Prostate gland (tissue), 2 donors: Measurements from ENCODE around the gene RAD51B. TPM values are rescaled to one million over a fixed set of nuclear protein-coding genes. Genes with fewer than 3 reads are reported as not detected.

ENCODE experiments used
- DNase-seq: peaks from one replicate; pipeline ENCODE4 v3.0.0-alpha.2; 2019; ENCODE audit warnings: low spot score
- H3K27ac ChIP-seq, 2 donors: fragments of 200-600 bp; sonication (generic); 2 replicates each; pipeline ENCODE4 v1.5.1; 2017 to 2019
- H3K27me3 ChIP-seq: fragments of 200-600 bp; sonication (generic); replicated peaks from 2 replicates; pipeline ENCODE4 v1.5.1; 2019; ENCODE audit not compliant: insufficient read depth
- H3K36me3 ChIP-seq, 2 donors: fragments of 200-600 bp; sonication (generic); 1 replicate in 1 of 2; 2 replicates in 1 of 2; pipeline versions ENCODE4 v1.5.1 to v1.8.1; 2017 to 2019
- H3K4me1 ChIP-seq: fragments of 200-600 bp; sonication (generic); replicated peaks from 2 replicates; pipeline ENCODE4 v1.5.1; 2019
- H3K4me3 ChIP-seq, 2 donors: fragments of 200-600 bp; sonication (generic); 2 replicates each; pipeline ENCODE4 v1.5.1; 2017 to 2019
- H3K9me3 ChIP-seq: fragments of 200-600 bp; sonication (generic); 2 replicates; pipeline ENCODE4 v1.5.1; 2017
- CTCF ChIP-seq, 4 experiments: fragments of 200-600 bp in 2 of 4; fragments of 450-650 bp in 2 of 4; sonication (generic) in 2 of 4; IDR thresholded peaks; 1 replicate in 3 of 4; 2 replicates in 1 of 4; pipeline ENCODE4 v1.5.1; 2016 to 2019; ENCODE audit warnings: antibody characterized with exemption in 4 of 4, mild to moderate bottlenecking in 2 of 4, moderate library complexity in 2 of 4
- POLR2A ChIP-seq: fragments of 450-650 bp; IDR thresholded peaks from one replicate; pipeline ENCODE4 v1.6.1; 2016; ENCODE audit warnings: antibody characterized with exemption, mild to moderate bottlenecking
- POLR2AphosphoS5 ChIP-seq: sonication (generic); formaldehyde crosslinking; IDR thresholded peaks from one replicate; pipeline ENCODE4 v1.6.1; 2017; ENCODE audit warnings: antibody characterized with exemption
- WGBS: methylation state at CpG from one replicate; pipeline ENCODE4 v1.1.5; 2018; 5-methylcytosine and 5-hydroxymethylcytosine counted together
- intact Hi-C: fragments of 100-400 bp; cut with DNase I; formaldehyde crosslinking; loops from one replicate; pipeline ENCODE4 v1.14.2; 2022
- total RNA-seq, 2 donors: library from RNA; depleted of rRNA; stranded (reverse); fragments of >200 nt; gene quantifications; one replicate each; pipeline ENCODE4 v1.1.0, GENCODE V29; 2016

Gene RAD51B
- total RNA-seq, 2 donors from 2014 or later: 14.9 to 35.8 TPM

DNA sequence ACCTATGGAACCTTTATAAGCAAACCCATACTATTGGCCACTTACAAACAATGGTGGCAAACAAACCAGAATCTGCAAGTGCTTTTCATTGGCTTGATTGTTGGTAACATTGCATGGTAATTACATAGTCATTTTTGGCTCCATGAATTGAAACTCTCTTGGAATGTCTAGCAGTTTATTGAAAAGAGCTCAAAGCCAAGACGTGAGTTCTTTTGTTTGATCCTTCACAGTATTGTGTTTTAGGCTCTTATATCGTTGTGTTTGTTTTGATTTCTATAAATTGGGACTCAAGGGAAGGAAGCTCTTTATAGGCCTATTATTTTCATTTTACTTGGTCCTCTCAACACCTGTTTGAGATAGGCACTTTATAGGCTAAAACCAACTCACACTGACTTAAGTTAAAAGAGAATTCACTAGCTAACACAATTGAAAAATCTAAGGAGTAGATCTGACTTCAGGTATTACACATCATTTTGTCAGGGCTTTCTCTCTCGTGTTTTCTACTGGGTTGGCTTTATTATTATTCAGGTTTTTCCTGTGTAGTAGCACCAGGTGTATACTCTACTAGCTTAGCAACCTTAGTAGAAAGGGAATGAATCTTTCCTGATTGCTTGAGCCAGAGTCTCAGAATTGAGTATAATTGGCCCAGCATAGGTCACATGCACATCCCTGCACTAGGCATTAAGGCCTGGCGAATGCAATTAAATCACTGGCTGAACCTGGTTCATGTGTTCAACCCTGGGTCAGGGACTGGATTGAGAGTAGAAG is 341.4 kb downstream of the RAD51B start:
- 44% methylated on average over 4 of the region's 4 CpGs for WGBS
- Histone ChIP-seq H3K4me1 (no peaks in the 10 kb centered on the region), H3K4me3 (no peak overlapping the region), H3K27me3 (no peaks in the 10 kb centered on the region), H3K36me3 (no peaks in the 10 kb centered on the region), H3K27ac (peak overlapping the region in 1 of 2 donors; percentile 6), H3K9me3 (no peaks in the 10 kb centered on the region)
- DNase-seq: no peak
- TF ChIP-seq POLR2AphosphoS5 (no peak), CTCF (IDR thresholded peaks at IDR 0.05) (no peak), POLR2A (no peak)
- intact Hi-C loops: no loop called here

GRCh38 chr14:68162887-68163286 is 343.3 kb downstream of the RAD51B start:
- no peak for TF ChIP-seq POLR2A
- no peak for TF ChIP-seq CTCF (IDR thresholded peaks at IDR 0.05)
- no peak for TF ChIP-seq POLR2AphosphoS5
- H3K27me3 ChIP-seq: no peaks in the 10 kb centered on the region
- no peak for DNase-seq
- no peaks in the 10 kb centered on the region for H3K9me3 ChIP-seq
- intact Hi-C loops: no loop called here
- no peak overlapping the region for H3K27ac ChIP-seq
- H3K4me1 ChIP-seq: no peaks in the 10 kb centered on the region
- 71% methylated on average over 4 of the region's 4 CpGs for WGBS
- H3K4me3 ChIP-seq: no peak overlapping the region
- no peaks in the 10 kb centered on the region for H3K36me3 ChIP-seq

GRCh38 chr14:68164711-68165113 is 345.1 kb downstream of the RAD51B start:
- no peaks in the 10 kb centered on the region for H3K36me3 ChIP-seq
- no peaks in the 10 kb centered on the region for H3K9me3 ChIP-seq
- H3K4me3 ChIP-seq: no peak overlapping the region
- intact Hi-C loops: no loop called here
- peak overlapping the region; percentile 45 to 68 for H3K27ac ChIP-seq
- H3K27me3 ChIP-seq: no peaks in the 10 kb centered on the region
- 25% methylated on average over 1 of the region's 1 CpG for WGBS
- no peak for DNase-seq
- H3K4me1 ChIP-seq: no peaks in the 10 kb centered on the region
- TF ChIP-seq POLR2A: no peak
- TF ChIP-seq POLR2AphosphoS5: peak; percentile 20
- no peak for TF ChIP-seq CTCF (IDR thresholded peaks at IDR 0.05)

- H3K27ac ChIP-seq: peak overlapping the region; percentile 45 to 68
- no peaks in the 10 kb centered on the region for H3K4me1 ChIP-seq
- 20% methylated on average over 2 of the region's 2 CpGs for WGBS
- H3K9me3 ChIP-seq: no peaks in the 10 kb centered on the region
- intact Hi-C loops: no loop called here
- no peaks in the 10 kb centered on the region for H3K36me3 ChIP-seq
- H3K27me3 ChIP-seq: no peaks in the 10 kb centered on the region
- H3K4me3 ChIP-seq: no peak overlapping the region
- DNase-seq: no peak
- TF ChIP-seq POLR2AphosphoS5 (peak; percentile 40), POLR2A (no peak)
These were observed 345.8 kb downstream of the RAD51B start for GRCh38 chr14:68165274-68165843.

DNA sequence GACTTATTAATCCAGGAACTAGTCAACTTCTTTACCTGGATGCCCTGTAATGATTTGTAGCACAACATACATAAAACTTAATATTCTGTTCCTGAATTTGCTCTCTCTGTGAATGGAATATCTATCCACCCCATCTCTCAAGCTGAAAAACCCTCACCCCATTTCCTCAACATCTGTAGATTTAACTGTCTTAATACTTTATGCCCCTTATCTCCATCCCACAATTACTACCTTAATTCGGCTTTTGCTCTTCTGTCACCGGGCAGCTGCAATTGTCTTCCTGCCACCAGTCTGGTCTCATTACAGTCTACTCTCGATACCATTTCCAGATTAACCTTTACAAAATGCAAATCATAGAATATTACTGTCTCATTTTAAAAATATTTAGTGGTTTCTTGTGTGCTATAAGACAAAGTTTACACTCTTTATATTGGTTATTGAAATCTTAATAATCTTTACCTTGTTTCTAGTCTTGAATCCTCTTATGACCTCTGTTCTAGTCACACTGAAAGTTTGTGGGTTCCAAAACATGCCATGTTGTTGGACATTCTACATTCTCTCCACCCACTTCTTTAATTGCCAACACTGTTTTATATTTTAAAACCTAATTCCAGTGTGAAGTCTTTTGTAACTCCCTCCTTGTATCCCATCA is 347.3 kb downstream of the RAD51B start:
- DNase-seq: no peak
- intact Hi-C loops: no loop called here
- H3K27me3 ChIP-seq: no peaks in the 10 kb centered on the region
- H3K4me1 ChIP-seq: no peaks in the 10 kb centered on the region
- H3K4me3 ChIP-seq: no peak overlapping the region
- TF ChIP-seq POLR2A: no peak
- no peak for TF ChIP-seq CTCF (IDR thresholded peaks at IDR 0.05)
- TF ChIP-seq POLR2AphosphoS5: no peak
- WGBS: 90% methylated on average over 3 of the region's 3 CpGs
- H3K9me3 ChIP-seq: no peaks in the 10 kb centered on the region
- H3K36me3 ChIP-seq: no peaks in the 10 kb centered on the region
- peak overlapping the region in 1 of 2 donors; percentile 33 for H3K27ac ChIP-seq
